Endodermal cell (in vitro differentiated cells): Measurements from ENCODE around the gene GNAQ. TPM values are rescaled to one million over a fixed set of nuclear protein-coding genes. Genes with fewer than 3 reads are reported as not detected.

ENCODE experiments used
- DNase-seq: peaks from one replicate; pipeline ENCODE4 v3.0.0-alpha.2; 2017
- H3K27ac ChIP-seq: 2 replicates; pipeline ENCODE4 v1.5.1; 2013; ENCODE audit warnings: mild to moderate bottlenecking, low read depth, low read length, moderate library complexity
- H3K27me3 ChIP-seq: 2 replicates; pipeline ENCODE4 v1.6.1; 2013; ENCODE audit warnings: mild to moderate bottlenecking, low read length, moderate library complexity; ENCODE audit not compliant: insufficient read depth, control insufficient read depth, poor library complexity, severe bottlenecking
- H3K36me3 ChIP-seq: 2 replicates; pipeline ENCODE4 v1.7.0; 2013; ENCODE audit warnings: mild to moderate bottlenecking, low read length, moderate library complexity; ENCODE audit not compliant: control insufficient read depth, insufficient read depth
- H3K4me1 ChIP-seq: one replicate; pipeline ENCODE4 v1.7.0; 2013; ENCODE audit warnings: low read length; ENCODE audit not compliant: control insufficient read depth, insufficient read depth
- H3K4me3 ChIP-seq: 2 replicates; pipeline ENCODE4 v1.5.1; 2013; ENCODE audit warnings: mild to moderate bottlenecking, low read length, moderate library complexity
- H3K9ac ChIP-seq: 2 replicates; pipeline ENCODE4 v1.6.1; 2013; ENCODE audit warnings: mild to moderate bottlenecking, low read length, moderate library complexity; ENCODE audit not compliant: poor library complexity, severe bottlenecking; ENCODE audit errors: extremely low read depth
- H3K9me3 ChIP-seq: 2 replicates; pipeline ENCODE4 v1.6.1; 2013; ENCODE audit warnings: mild to moderate bottlenecking, low read length, moderate library complexity; ENCODE audit not compliant: control insufficient read depth
- H3K27ac Mint-ChIP-seq: 2 replicates; pipeline ENCODE4 v1.8.0; 2020; ENCODE audit warnings: mixed read lengths
- H3K27me3 Mint-ChIP-seq: 2 replicates; pipeline ENCODE4 v1.8.0; 2021; ENCODE audit warnings: mild to moderate bottlenecking, mixed read lengths; ENCODE audit not compliant: insufficient read depth
- H3K36me3 Mint-ChIP-seq: 2 replicates; pipeline ENCODE4 v1.8.0; 2020; ENCODE audit warnings: low read depth, mixed read lengths
- H3K4me1 Mint-ChIP-seq: 2 replicates; pipeline ENCODE4 v1.8.0; 2020; ENCODE audit warnings: mixed read lengths
- H3K4me3 Mint-ChIP-seq: 2 replicates; pipeline ENCODE4 v1.8.0; 2020; ENCODE audit warnings: mild to moderate bottlenecking, moderate library complexity, mixed read lengths
- H3K9me3 Mint-ChIP-seq: 2 replicates; pipeline ENCODE4 v1.8.0; 2020; ENCODE audit warnings: mild to moderate bottlenecking, mixed read lengths
- CTCF ChIP-seq: fragments of 200-600 bp; sonication (generic); conservative IDR thresholded peaks from 2 replicates; pipeline ENCODE4 v1.5.0; 2021; ENCODE audit warnings: antibody characterized with exemption, mild to moderate bottlenecking
- WGBS, 2 experiments: methylation state at CpG; one replicate each; pipeline versions ENCODE4 v1.1.5 to v1.1.7; 2013; ENCODE audit warnings: missing lambda C conversion rate in 2 of 2, mixed read lengths in 1 of 2; ENCODE audit not compliant: insufficient coverage in 1 of 2, insufficient read length in 1 of 2; 5-methylcytosine and 5-hydroxymethylcytosine counted together
- total RNA-seq, 2 donors: library from RNA; stranded (reverse); fragmentation: NEBNext Ultra II Directional in 1 of 2; extraction: Animal tissue kit (Norgen Biotek cat#: 25700) in 1 of 2; gene quantifications; 2 replicates in 1 of 2; 3 replicates in 1 of 2; pipeline ENCODE4 v1.2.1, GENCODE V29; 2021

GNAQ gene
- total RNA-seq, 2 donors from 2014 or later, result 46.0 to 57.6 TPM

GRCh38 chr9:77933019-77933418, 98.6 kb downstream of the GNAQ start:
- no peak overlapping the region for H3K9ac ChIP-seq
- no peaks in the 10 kb centered on the region for H3K27me3 ChIP-seq
- no peaks in the 10 kb centered on the region for H3K27me3 Mint-ChIP-seq
- DNase-seq, result no peak
- H3K4me1 Mint-ChIP-seq, result peaks cover 17% of the 10 kb centered on the region
- no peak overlapping the region for H3K4me3 Mint-ChIP-seq
- H3K36me3 Mint-ChIP-seq, result peaks cover 5% of the 10 kb centered on the region
- no peaks in the 10 kb centered on the region for H3K4me1 ChIP-seq
- no peak overlapping the region for H3K4me3 ChIP-seq
- H3K27ac ChIP-seq, result no peak overlapping the region
- no peaks in the 10 kb centered on the region for H3K9me3 ChIP-seq
- WGBS, 2 experiments, result 86 to 92% methylated on average over 6 to 7 of the region's 7 CpGs
- H3K36me3 ChIP-seq, result no peaks in the 10 kb centered on the region
- H3K27ac Mint-ChIP-seq, result peak overlapping the region; percentile 18
- no peaks in the 10 kb centered on the region for H3K9me3 Mint-ChIP-seq
- no peak for TF ChIP-seq CTCF

GRCh38 chr9:77929942-77930341, 101.7 kb downstream of the GNAQ start:
- Histone ChIP-seq H3K4me1 (no peaks in the 10 kb centered on the region), H3K9me3 (no peaks in the 10 kb centered on the region), H3K4me3 (no peak overlapping the region), H3K27me3 (no peaks in the 10 kb centered on the region), H3K9ac (no peak overlapping the region), H3K36me3 (no peaks in the 10 kb centered on the region), H3K27ac (no peak overlapping the region)
- no peak overlapping the region for H3K4me3 Mint-ChIP-seq
- H3K9me3 Mint-ChIP-seq, result no peaks in the 10 kb centered on the region
- no peaks in the 10 kb centered on the region for H3K27me3 Mint-ChIP-seq
- no peak for DNase-seq
- peaks cover 24% of the 10 kb centered on the region for H3K4me1 Mint-ChIP-seq
- H3K36me3 Mint-ChIP-seq, result peaks cover 10% of the 10 kb centered on the region
- no peak overlapping the region for H3K27ac Mint-ChIP-seq
- TF ChIP-seq CTCF, result no peak

GRCh38 chr9:77927265-77927664, 104.3 kb downstream of the GNAQ start:
- TF ChIP-seq CTCF, result no peak
- no peak overlapping the region for H3K27ac Mint-ChIP-seq
- H3K36me3 ChIP-seq, result no peaks in the 10 kb centered on the region

More at GRCh38 chr9:77927265-77927664, 104.3 kb downstream of the GNAQ start:
- Histone ChIP-seq H3K27me3 (no peaks in the 10 kb centered on the region), H3K4me3 (no peak overlapping the region), H3K9me3 (no peaks in the 10 kb centered on the region), H3K4me1 (peaks cover 1% of the 10 kb centered on the region), H3K9ac (no peak overlapping the region), H3K27ac (no peak overlapping the region)
- Mint-ChIP-seq H3K4me3 (no peak overlapping the region), H3K4me1 (peaks cover 21% of the 10 kb centered on the region), H3K27me3 (no peaks in the 10 kb centered on the region), H3K9me3 (no peaks in the 10 kb centered on the region), H3K36me3 (peaks cover 10% of the 10 kb centered on the region)
- DNase-seq, result no peak
- WGBS, 2 experiments, result 98 to 100% methylated on average over 1 to 2 of the region's 2 CpGs
